ENCODE measurements around the gene DCTPP1.

DCTPP1 gene

GRCh38 chr16:30380072-30380802 is 49.6 kb downstream of the DCTPP1 start:
- DNase-seq = no peak

- no peak for DNase-seq
Observed at GRCh38 chr16:30379158-30379783, 50.6 kb downstream of the DCTPP1 start.

GRCh38 chr16:30378236-30379157 is 51.3 kb downstream of the DCTPP1 start:
- DNase-seq = peak; percentile 95

- peak; percentile 86 for DNase-seq
Observed at GRCh38 chr16:30377812-30378235, 52.0 kb downstream of the DCTPP1 start.

GRCh38 chr16:30377050-30377811 is 52.6 kb downstream of the DCTPP1 start:
- DNase-seq = no peak

GRCh38 chr16:30376461-30376902 is 53.3 kb downstream of the DCTPP1 start:
- DNase-seq = no peak

GRCh38 chr16:30375864-30376263 is 54.0 kb downstream of the DCTPP1 start:
- no peak for DNase-seq

- no peak for DNase-seq
Observed at GRCh38 chr16:30374538-30374937, 55.3 kb downstream of the DCTPP1 start, which contains the start of gene MYL11. MYL11 (plus strand) TSS chr16:30374802; CDS start chr16:30374858, 56 bp downstream.

Data from NCI-H1092 (cell line).